KMS-11 (cell line): ENCODE measurements around the gene HOXA13.

Source experiments
- H2AFZ ChIP-seq: fragments of 200-600 bp; sonication (generic); 2 replicates; pipeline ENCODE4 v1.6.1; 2016; ENCODE audit warnings: antibody characterized with exemption, mixed run types, low read depth
- H3K27ac ChIP-seq: fragments of 200-600 bp; sonication (generic); 2 replicates; pipeline ENCODE4 v1.6.1; 2016; ENCODE audit warnings: mild to moderate bottlenecking, mixed run types
- H3K27me3 ChIP-seq: fragments of 200-600 bp; sonication (generic); 2 replicates; pipeline ENCODE4 v1.6.1; 2017; ENCODE audit warnings: mild to moderate bottlenecking, low read depth, mixed run types, moderate library complexity; ENCODE audit not compliant: insufficient read depth
- H3K36me3 ChIP-seq: fragments of 200-600 bp; sonication (generic); 2 replicates; pipeline ENCODE4 v1.6.1; 2017; ENCODE audit warnings: mild to moderate bottlenecking, mixed run types; ENCODE audit not compliant: insufficient read depth
- H3K4me1 ChIP-seq: fragments of 200-600 bp; sonication (generic); 2 replicates; pipeline ENCODE4 v1.6.1; 2016; ENCODE audit warnings: mild to moderate bottlenecking, low read depth, mixed run types; ENCODE audit not compliant: poor library complexity, severe bottlenecking
- H3K4me2 ChIP-seq: fragments of 200-600 bp; sonication (generic); 2 replicates; pipeline ENCODE4 v1.7.0; 2016; ENCODE audit warnings: mild to moderate bottlenecking, mixed run types
- H3K4me3 ChIP-seq: fragments of 200-600 bp; sonication (generic); IDR thresholded peaks from 2 replicates; pipeline ENCODE4 v1.6.1; 2017; ENCODE audit warnings: low read depth, low read length, mixed read lengths; ENCODE audit not compliant: insufficient read depth
- H3K79me2 ChIP-seq: fragments of 200-600 bp; sonication (generic); 2 replicates; pipeline ENCODE4 v1.6.1; 2016; ENCODE audit warnings: low read depth, mixed run types; ENCODE audit not compliant: insufficient read depth
- H3K9ac ChIP-seq: fragments of 200-600 bp; sonication (generic); 2 replicates; pipeline ENCODE4 v1.6.1; 2016; ENCODE audit warnings: mild to moderate bottlenecking, mixed run types
- H4K20me1 ChIP-seq: fragments of 200-600 bp; sonication (generic); 2 replicates; pipeline ENCODE4 v1.6.1; 2016; ENCODE audit warnings: mild to moderate bottlenecking, mixed run types; ENCODE audit not compliant: insufficient read depth
- TF ChIP-seq, protein P1 (sequence below): fragments of 200-600 bp; sonication (generic); conservative IDR thresholded peaks from 2 replicates; pipeline ENCODE4 v1.6.1; 2017; ENCODE audit warnings: low read depth, mild to moderate bottlenecking, antibody characterized with exemption, low read length, moderate library complexity, mixed read lengths

HOXA13 gene

GRCh38 chr7:27193335-27194001 is 6.4 kb downstream of the HOXA13 start:
- Histone ChIP-seq H3K36me3 (no peaks in the 10 kb centered on the region), H3K4me1 (peaks cover 3% of the 10 kb centered on the region), H4K20me1 (no peaks in the 10 kb centered on the region), H3K9ac (no peak overlapping the region), H3K27ac (no peak overlapping the region), H3K4me2 (no peak overlapping the region), H3K27me3 (no peaks in the 10 kb centered on the region), H3K79me2 (no peaks in the 10 kb centered on the region), H3K4me3 (no peak overlapping the region), H2AFZ (no peak overlapping the region)
- TF ChIP-seq, protein P1, sequence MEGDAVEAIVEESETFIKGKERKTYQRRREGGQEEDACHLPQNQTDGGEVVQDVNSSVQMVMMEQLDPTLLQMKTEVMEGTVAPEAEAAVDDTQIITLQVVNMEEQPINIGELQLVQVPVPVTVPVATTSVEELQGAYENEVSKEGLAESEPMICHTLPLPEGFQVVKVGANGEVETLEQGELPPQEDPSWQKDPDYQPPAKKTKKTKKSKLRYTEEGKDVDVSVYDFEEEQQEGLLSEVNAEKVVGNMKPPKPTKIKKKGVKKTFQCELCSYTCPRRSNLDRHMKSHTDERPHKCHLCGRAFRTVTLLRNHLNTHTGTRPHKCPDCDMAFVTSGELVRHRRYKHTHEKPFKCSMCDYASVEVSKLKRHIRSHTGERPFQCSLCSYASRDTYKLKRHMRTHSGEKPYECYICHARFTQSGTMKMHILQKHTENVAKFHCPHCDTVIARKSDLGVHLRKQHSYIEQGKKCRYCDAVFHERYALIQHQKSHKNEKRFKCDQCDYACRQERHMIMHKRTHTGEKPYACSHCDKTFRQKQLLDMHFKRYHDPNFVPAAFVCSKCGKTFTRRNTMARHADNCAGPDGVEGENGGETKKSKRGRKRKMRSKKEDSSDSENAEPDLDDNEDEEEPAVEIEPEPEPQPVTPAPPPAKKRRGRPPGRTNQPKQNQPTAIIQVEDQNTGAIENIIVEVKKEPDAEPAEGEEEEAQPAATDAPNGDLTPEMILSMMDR: no peak

DNA sequence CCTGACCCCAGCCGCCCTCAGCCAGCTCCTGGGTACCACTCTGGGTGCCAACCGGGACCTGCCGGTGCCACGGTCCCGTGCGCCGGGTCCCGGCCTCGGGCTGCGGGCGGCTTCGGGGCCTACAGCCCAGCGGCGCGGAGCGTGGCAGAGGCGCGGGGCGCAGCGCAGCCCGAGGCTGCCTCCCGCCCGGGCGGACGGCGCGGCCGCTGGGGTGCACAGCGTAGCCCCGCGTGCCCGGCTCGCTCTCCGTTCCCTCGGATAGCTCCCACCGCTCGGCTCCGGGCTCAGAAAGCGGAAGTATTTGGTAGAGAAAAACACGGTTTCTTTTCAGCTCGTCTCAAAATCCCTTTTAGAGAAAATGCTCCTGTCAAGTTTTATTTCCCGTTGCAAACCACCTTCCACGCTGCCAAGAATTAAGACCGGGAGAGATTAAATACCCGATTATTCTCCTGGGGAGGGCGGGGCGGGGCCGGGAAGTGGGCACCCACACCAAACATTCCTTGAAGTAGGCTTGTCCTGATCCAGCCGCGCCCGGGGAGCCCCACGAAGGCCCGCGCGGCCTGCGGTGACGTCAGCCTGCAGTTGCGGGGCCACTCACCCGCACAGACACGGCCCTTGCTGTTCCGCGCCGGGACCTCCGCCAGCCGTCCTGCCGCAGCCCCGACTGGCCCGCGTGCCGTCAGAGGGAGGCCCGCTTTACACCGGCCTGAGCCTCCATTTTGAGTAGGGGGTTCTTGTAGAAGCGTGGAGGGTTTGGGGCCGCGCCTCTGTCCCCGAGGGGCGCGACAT is 7.2 kb downstream of the HOXA13 start:
- no peaks in the 10 kb centered on the region for H4K20me1 ChIP-seq
- no peaks in the 10 kb centered on the region for H3K36me3 ChIP-seq
- H3K79me2 ChIP-seq: no peaks in the 10 kb centered on the region
- H3K9ac ChIP-seq: no peak overlapping the region
- no peaks in the 10 kb centered on the region for H3K27me3 ChIP-seq
- TF ChIP-seq, protein P1: no peak
- no peak overlapping the region for H3K4me2 ChIP-seq
- H3K4me3 ChIP-seq: no peak overlapping the region
- no peak overlapping the region for H2AFZ ChIP-seq
- no peak overlapping the region for H3K27ac ChIP-seq
- H3K4me1 ChIP-seq: peaks cover 6% of the 10 kb centered on the region

- TF ChIP-seq, protein P1: no peak
- H3K79me2 ChIP-seq: no peaks in the 10 kb centered on the region
- peaks cover 6% of the 10 kb centered on the region; the same call in 1 of the 2 replicates for H3K27me3 ChIP-seq
- peaks cover 11% of the 10 kb centered on the region for H3K4me1 ChIP-seq
- H3K4me2 ChIP-seq: no peak overlapping the region
- H4K20me1 ChIP-seq: no peaks in the 10 kb centered on the region
- no peaks in the 10 kb centered on the region for H3K36me3 ChIP-seq
- no peak overlapping the region for H2AFZ ChIP-seq
- H3K4me3 ChIP-seq: no peak overlapping the region
- H3K9ac ChIP-seq: no peak overlapping the region
- no peak overlapping the region for H3K27ac ChIP-seq
Observed at GRCh38 chr7:27191833-27192545, 7.9 kb downstream of the HOXA13 start.

GRCh38 chr7:27191161-27191731 is 8.6 kb downstream of the HOXA13 start:
- H4K20me1 ChIP-seq: no peaks in the 10 kb centered on the region
- no peaks in the 10 kb centered on the region for H3K36me3 ChIP-seq
- H3K9ac ChIP-seq: no peak overlapping the region
- no peaks in the 10 kb centered on the region for H3K79me2 ChIP-seq
- no peak overlapping the region for H3K27ac ChIP-seq
- peaks cover 8% of the 10 kb centered on the region; the same call in 1 of the 2 replicates for H3K27me3 ChIP-seq
- H3K4me1 ChIP-seq: peaks cover 9% of the 10 kb centered on the region
- no peak overlapping the region for H2AFZ ChIP-seq
- H3K4me2 ChIP-seq: no peak overlapping the region
- no peak overlapping the region for H3K4me3 ChIP-seq
- TF ChIP-seq, protein P1: no peak
